ENCODE results near the gene SLC39A11. TPM values are rescaled to one million over a fixed set of nuclear protein-coding genes. Genes with fewer than 3 reads are reported as not detected.

The SLC39A11 gene
- total RNA-seq, 1 experiment from 2014 or later: 8.6 TPM

- no peak for DNase-seq (ENCODE audit: low read depth)
Observed at GRCh38 chr17:72696156-72696555, 396.3 kb downstream of the SLC39A11 start.

- no peak for DNase-seq (ENCODE audit: low read depth)
Observed at GRCh38 chr17:72693956-72694355, 398.5 kb downstream of the SLC39A11 start.

GRCh38 chr17:72693151-72693878, 399.2 kb downstream of the SLC39A11 start:
- DNase-seq (ENCODE audit: low read depth): no peak

- DNase-seq (ENCODE audit: low read depth): no peak
Observed at GRCh38 chr17:72692676-72693075, 399.8 kb downstream of the SLC39A11 start.

- peak; percentile 70 for DNase-seq (ENCODE audit: low read depth)
Observed at GRCh38 chr17:72691586-72691985, 400.9 kb downstream of the SLC39A11 start.

- DNase-seq (ENCODE audit: low read depth): no peak
Observed at GRCh38 chr17:72691017-72691416, 401.5 kb downstream of the SLC39A11 start.

GRCh38 chr17:72687886-72688285, 404.6 kb downstream of the SLC39A11 start:
- DNase-seq (ENCODE audit: low read depth): no peak

- DNase-seq (ENCODE audit: low read depth): no peak
Observed at GRCh38 chr17:72684405-72685020, 408.0 kb downstream of the SLC39A11 start.

- peak; percentile 84 for DNase-seq (ENCODE audit: low read depth)
Observed at GRCh38 chr17:72683506-72684404, 408.7 kb downstream of the SLC39A11 start.

GRCh38 chr17:72682605-72683004, 409.9 kb downstream of the SLC39A11 start:
- no peak for DNase-seq (ENCODE audit: low read depth)

- DNase-seq (ENCODE audit: low read depth): no peak
Observed at GRCh38 chr17:72681844-72682243, 410.6 kb downstream of the SLC39A11 start.

GRCh38 chr17:72677714-72678390, 414.6 kb downstream of the SLC39A11 start:
- DNase-seq (ENCODE audit: low read depth): no peak

GRCh38 chr17:72677108-72677507, 415.4 kb downstream of the SLC39A11 start:
- no peak for DNase-seq (ENCODE audit: low read depth)

- no peak for DNase-seq (ENCODE audit: low read depth)
Observed at GRCh38 chr17:72672729-72673128, 419.8 kb downstream of the SLC39A11 start.

- DNase-seq (ENCODE audit: low read depth): no peak
Observed at GRCh38 chr17:72671016-72671415, 421.5 kb downstream of the SLC39A11 start.

- no peak for DNase-seq (ENCODE audit: low read depth)
Observed at GRCh38 chr17:72667096-72668063, 425.1 kb downstream of the SLC39A11 start.

- DNase-seq (ENCODE audit: low read depth): no peak
Observed at GRCh38 chr17:72665852-72666851, 426.3 kb downstream of the SLC39A11 start.

GRCh38 chr17:72662827-72663190, 429.7 kb downstream of the SLC39A11 start:
- no peak for DNase-seq (ENCODE audit: low read depth)
